Activated T-helper 9 cell treated with anti-CD3 and anti-CD28 coated beads, Interleukin-2, amount 50 U/mL, for 16 hours (primary cell): Measurements from ENCODE around the gene SLC38A2.

Source experiments
- DNase-seq: peaks from one replicate; pipeline ENCODE4 v3.0.0-alpha.2; 2020; ENCODE audit warnings: low read depth

Gene SLC38A2

GRCh38 chr12:46374310-46374709 is 1.7 kb upstream of the SLC38A2 start:
- no peak for DNase-seq

- peak; percentile 30 for DNase-seq
These were observed 1.0 kb upstream of the SLC38A2 start for GRCh38 chr12:46373301-46374296.

GRCh38 chr12:46371718-46372543 is 642 bp downstream of the SLC38A2 start:
- DNase-seq: peak; percentile 53

GRCh38 chr12:46370792-46371717 is 1.5 kb downstream of the SLC38A2 start:
- peak; percentile 94 for DNase-seq

- no peak for DNase-seq
These were observed 2.2 kb downstream of the SLC38A2 start for GRCh38 chr12:46370380-46370734.

GRCh38 chr12:46369474-46370379 is 2.8 kb downstream of the SLC38A2 start:
- no peak for DNase-seq

- DNase-seq: no peak
These were observed 3.5 kb downstream of the SLC38A2 start for GRCh38 chr12:46369095-46369473.

GRCh38 chr12:46368684-46369083 is 3.9 kb downstream of the SLC38A2 start:
- no peak for DNase-seq

GRCh38 chr12:46368138-46368537 is 4.4 kb downstream of the SLC38A2 start:
- no peak for DNase-seq

GRCh38 chr12:46367351-46368029 is 5.1 kb downstream of the SLC38A2 start:
- DNase-seq: no peak

GRCh38 chr12:46366771-46367170 is 5.8 kb downstream of the SLC38A2 start:
- no peak for DNase-seq

- DNase-seq: no peak
These were observed 6.6 kb downstream of the SLC38A2 start for GRCh38 chr12:46365951-46366379.

- no peak for DNase-seq
These were observed 7.6 kb downstream of the SLC38A2 start for GRCh38 chr12:46364777-46365580.

- DNase-seq: no peak
These were observed 8.3 kb downstream of the SLC38A2 start for GRCh38 chr12:46364300-46364696.

GRCh38 chr12:46363582-46364299 is 8.8 kb downstream of the SLC38A2 start:
- DNase-seq: no peak

GRCh38 chr12:46362895-46363581 is 9.5 kb downstream of the SLC38A2 start:
- no peak for DNase-seq

GRCh38 chr12:46361667-46362034 is 10.9 kb downstream of the SLC38A2 start:
- no peak for DNase-seq
